PFSK-1 (cell line): ENCODE data around the gene TEAD2.

Source experiments
- FOXP2 ChIP-seq: optimal IDR thresholded peaks from 2 replicates; pipeline ENCODE3; 2011; ENCODE audit warnings: borderline replicate concordance, control low read depth, inconsistent platforms; ENCODE audit not compliant: insufficient read depth; ENCODE audit errors: extremely low read length, extremely low read depth
- POLR2AphosphoS5 ChIP-seq: IDR thresholded peaks from 2 replicates; pipeline ENCODE4 v1.6.1; 2012; ENCODE audit warnings: low read depth, mild to moderate bottlenecking, control low read depth, low read length, moderate library complexity
- SIN3A ChIP-seq: IDR thresholded peaks from 2 replicates; pipeline ENCODE4 v1.6.1; 2012; ENCODE audit warnings: mild to moderate bottlenecking, low read length, moderate library complexity, borderline replicate concordance; ENCODE audit not compliant: insufficient read depth
- TAF1 ChIP-seq: IDR thresholded peaks from 2 replicates; pipeline ENCODE4 v1.6.1; 2012; ENCODE audit warnings: low read length, control low read depth, borderline replicate concordance; ENCODE audit not compliant: insufficient read depth
- TF ChIP-seq, protein P1 (sequence below), 2 experiments: IDR thresholded peaks; 2 replicates each; pipeline versions ENCODE4 v1.6.1 to v1.8.0; 2011 to 2012; ENCODE audit warnings: low read depth in 2 of 2, low read length in 2 of 2, control low read depth in 1 of 2, inconsistent platforms in 1 of 2, mild to moderate bottlenecking in 1 of 2, moderate library complexity in 1 of 2; ENCODE audit not compliant: insufficient read depth in 1 of 2

TEAD2 gene

DNA sequence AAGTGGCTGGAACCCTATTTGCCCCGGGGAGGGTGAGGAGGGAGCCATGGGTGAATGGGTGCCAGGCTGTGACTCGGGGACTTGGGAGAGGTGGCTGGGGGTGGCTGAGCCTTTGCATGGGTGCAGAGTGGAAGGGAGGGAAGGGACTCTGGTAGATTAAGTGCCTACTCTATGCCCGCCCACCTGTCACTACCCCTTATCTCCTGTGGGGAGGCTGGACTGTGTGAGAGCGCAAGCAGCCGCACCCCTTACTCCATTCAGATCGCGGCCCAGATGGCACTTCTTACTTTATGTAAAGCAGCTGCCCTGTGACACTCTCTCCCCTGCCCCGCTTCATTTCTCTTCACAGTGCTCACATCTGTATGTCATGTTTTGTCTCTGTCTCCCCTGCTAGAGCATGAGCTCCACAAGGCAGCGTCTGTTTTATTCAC is 28.7 kb upstream of the TEAD2 start:
- TF ChIP-seq TAF1 = no peak
- no peak for TF ChIP-seq FOXP2
- no peak for TF ChIP-seq SIN3A
- TF ChIP-seq POLR2AphosphoS5 = no peak
- TF ChIP-seq, protein P1, sequence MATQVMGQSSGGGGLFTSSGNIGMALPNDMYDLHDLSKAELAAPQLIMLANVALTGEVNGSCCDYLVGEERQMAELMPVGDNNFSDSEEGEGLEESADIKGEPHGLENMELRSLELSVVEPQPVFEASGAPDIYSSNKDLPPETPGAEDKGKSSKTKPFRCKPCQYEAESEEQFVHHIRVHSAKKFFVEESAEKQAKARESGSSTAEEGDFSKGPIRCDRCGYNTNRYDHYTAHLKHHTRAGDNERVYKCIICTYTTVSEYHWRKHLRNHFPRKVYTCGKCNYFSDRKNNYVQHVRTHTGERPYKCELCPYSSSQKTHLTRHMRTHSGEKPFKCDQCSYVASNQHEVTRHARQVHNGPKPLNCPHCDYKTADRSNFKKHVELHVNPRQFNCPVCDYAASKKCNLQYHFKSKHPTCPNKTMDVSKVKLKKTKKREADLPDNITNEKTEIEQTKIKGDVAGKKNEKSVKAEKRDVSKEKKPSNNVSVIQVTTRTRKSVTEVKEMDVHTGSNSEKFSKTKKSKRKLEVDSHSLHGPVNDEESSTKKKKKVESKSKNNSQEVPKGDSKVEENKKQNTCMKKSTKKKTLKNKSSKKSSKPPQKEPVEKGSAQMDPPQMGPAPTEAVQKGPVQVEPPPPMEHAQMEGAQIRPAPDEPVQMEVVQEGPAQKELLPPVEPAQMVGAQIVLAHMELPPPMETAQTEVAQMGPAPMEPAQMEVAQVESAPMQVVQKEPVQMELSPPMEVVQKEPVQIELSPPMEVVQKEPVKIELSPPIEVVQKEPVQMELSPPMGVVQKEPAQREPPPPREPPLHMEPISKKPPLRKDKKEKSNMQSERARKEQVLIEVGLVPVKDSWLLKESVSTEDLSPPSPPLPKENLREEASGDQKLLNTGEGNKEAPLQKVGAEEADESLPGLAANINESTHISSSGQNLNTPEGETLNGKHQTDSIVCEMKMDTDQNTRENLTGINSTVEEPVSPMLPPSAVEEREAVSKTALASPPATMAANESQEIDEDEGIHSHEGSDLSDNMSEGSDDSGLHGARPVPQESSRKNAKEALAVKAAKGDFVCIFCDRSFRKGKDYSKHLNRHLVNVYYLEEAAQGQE (IDR thresholded peaks at IDR 0.05; ENCODE audit: insufficient read depth in 1 of 2, low read depth in 2 of 2, low read length in 2 of 2) = no peak

DNA sequence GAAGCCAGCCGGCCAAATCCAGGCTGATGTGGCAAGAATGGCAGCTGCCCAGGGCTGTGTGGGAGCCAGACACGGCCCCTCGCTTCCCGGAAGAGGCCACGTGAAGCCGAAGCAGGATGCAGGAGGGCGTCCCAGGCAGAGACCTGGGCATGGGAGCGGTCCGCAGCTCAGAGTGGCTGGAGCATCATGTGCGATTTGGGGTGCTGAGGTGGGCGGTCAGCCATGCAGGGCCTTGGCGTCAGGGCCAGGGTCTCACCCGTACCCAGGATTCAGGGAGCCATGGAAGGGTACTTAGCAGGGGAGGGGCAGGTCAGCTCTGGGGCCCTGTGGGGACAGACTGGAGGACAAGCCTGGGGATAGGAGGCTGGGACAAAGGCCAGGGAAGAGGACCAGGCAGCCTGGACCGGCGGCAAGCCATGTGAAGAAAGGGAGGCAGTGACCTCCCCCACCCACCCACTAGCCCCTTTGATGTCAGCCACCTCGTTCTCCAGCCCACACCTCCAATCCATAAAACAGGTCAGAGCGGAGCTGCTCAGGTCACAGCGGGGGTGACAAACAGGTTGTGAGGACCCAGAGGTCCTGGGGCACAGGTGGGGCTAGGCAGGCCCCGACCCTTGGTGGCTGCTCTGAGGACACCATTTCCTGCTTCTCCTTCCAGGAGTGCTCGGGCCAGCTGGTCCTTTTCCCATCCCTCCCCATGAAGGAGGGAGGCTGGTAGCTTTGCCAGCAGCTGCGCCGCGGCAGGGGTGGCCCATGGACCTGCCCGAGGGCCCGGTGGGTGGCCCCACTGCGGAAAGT is 28.1 kb upstream of the TEAD2 start:
- TF ChIP-seq POLR2AphosphoS5 = no peak
- peak; percentile 60 for TF ChIP-seq FOXP2
- no peak for TF ChIP-seq TAF1
- TF ChIP-seq SIN3A = no peak
- TF ChIP-seq, protein P1 (IDR thresholded peaks at IDR 0.05; ENCODE audit: insufficient read depth in 1 of 2, low read depth in 2 of 2, low read length in 2 of 2) = no peak

DNA sequence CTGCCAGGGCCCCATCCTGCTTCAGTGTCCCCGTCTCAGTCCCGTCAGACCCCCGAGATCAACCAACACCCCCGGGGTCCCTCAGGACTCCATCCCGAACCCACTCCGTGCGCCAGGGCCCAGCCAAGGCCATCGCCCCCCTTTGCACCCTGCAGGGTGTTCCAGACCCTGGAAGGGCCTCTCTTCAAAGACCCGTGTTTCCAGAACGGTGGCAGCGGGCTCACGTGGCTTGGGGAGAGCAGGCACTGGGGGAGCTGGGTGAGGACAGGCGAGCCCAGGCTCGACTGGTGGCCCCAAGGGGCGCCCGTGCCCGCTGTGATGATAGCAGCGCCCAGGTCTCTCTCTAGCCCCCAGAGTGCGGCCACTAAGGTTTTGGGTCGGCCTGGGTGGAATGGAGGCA is 27.2 kb upstream of the TEAD2 start:
- TF ChIP-seq SIN3A (no peak), FOXP2 (no peak), POLR2AphosphoS5 (no peak), TAF1 (no peak)
- TF ChIP-seq, protein P1 (IDR thresholded peaks at IDR 0.05; ENCODE audit: insufficient read depth in 1 of 2, low read depth in 2 of 2, low read length in 2 of 2) = no peak

DNA sequence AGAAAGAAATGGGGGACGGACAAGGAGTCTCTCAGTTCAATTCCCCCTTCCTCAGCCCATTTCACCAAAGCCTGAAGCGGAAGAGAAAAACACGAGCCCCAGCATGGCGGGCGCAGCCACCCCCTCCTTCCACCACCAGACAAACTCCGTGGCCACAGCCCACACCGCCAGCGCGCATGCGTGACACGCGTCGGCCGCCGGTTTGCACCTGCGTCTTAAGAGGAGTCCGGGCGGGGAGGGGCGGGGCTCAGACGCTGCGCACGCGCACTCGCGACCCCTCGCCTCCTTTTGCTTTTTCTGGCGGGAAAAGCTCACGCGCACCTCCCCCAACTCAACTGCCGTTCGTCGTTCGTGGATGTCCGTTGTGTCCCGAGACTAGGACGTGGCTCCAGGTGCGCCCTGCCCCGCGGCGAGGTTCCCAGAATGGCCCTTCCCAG is 25.7 kb upstream of the TEAD2 start, which contains the start of gene KASH5:
TSS of gene KASH5 (plus strand) at position 314 of the 437 bp plus-strand sequence. CDS start 2,635 bp downstream, outside the sequence.
- TF ChIP-seq, protein P1 (IDR thresholded peaks at IDR 0.05; ENCODE audit: insufficient read depth in 1 of 2, low read depth in 2 of 2, low read length in 2 of 2) = no peak
